Measurements from ENCODE around the gene WDR38.

WDR38 gene

DNA sequence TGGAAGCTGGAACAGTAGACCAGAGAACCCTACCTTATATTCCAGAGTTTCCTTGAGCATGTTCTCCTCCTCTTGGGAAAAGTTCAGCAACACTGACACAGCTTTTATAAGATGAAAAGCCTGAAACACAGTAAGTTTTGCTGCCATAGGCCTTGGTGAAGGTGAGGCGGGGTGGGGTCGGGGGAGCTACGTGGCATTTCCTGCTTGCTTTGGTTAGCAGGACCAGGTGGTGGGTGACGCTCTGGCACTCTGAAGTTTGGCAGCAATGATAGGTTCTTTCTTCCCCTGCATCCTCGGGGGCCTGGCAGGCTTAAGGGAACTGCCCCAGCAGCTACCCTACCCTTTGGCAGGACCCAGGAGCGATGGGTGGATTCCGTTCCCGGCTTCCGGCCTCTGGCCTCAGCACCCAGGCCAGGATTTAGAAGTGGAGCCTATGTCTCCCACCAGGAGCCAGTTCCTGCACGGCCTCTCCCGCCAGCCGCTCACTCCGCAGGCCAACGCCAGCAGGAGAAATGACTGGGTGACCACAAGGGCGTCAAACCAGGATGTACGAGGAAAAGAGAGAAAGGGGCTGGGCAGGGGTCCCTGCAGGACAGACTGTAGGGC lies 28.0 kb downstream of the WDR38 start:
- DNase-seq (ENCODE audit: low read depth, low spot score): no peak

DNA sequence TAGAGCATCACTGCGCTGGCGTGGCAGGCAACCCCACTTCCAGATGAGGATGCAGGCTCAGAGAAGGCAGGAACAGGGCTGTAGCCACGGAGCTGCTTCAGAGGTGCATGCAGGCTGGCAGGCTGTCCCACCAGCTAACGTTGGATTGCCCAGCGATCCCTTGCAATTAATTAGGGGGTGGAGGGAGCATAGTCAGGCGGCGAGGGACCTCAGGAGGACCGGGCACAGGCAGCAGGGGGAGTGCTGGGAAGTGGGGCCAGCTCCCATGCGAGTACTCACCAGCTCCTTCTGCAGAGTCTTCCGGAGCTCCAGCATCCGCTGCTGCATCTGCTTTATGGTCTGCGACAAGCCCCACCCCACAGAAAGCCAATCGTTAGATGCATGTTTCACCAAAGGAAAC lies 29.0 kb downstream of the WDR38 start:
- DNase-seq (ENCODE audit: low read depth, low spot score): no peak

DNA sequence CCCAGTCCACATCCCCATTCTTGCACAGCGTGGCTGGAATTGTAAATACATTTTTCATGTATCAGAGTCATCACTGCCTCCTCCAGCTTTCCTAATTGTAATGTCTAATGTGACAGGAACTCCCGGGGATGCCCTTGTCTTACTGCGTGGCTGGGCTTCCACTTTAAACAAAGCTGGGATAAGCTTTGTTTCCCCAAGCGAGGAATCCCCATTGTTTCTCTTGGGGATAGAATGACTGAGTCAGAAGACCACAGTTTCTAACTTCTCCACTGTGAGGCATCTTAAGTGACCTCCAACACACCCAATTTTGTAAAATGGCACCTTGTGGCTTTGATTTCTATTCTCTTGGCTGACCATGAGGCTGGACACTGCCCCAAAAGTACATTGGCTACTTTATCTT lies 31.1 kb downstream of the WDR38 start:
- DNase-seq (ENCODE audit: low read depth, low spot score): no peak

DNA sequence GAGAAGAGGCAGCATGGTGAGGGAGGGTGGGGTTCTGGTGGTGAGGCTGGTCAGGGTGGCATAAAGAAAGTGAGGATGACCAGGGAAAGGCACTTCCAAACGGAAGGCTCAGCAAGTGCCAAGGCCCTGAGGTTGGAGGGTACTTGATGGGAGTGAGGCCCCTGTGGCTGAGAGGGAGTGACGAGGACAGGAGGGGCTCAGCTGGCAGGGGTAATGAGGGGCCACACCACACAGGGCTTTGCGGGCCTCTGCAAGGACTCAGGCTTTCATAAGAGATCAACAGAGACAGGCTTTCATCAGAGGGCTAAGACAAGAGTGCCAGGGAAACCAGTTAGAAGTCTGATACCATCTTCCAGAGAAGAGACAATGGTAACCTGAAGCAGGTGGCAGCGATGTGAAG lies 32.3 kb downstream of the WDR38 start:
- DNase-seq (ENCODE audit: low read depth, low spot score): no peak

DNA sequence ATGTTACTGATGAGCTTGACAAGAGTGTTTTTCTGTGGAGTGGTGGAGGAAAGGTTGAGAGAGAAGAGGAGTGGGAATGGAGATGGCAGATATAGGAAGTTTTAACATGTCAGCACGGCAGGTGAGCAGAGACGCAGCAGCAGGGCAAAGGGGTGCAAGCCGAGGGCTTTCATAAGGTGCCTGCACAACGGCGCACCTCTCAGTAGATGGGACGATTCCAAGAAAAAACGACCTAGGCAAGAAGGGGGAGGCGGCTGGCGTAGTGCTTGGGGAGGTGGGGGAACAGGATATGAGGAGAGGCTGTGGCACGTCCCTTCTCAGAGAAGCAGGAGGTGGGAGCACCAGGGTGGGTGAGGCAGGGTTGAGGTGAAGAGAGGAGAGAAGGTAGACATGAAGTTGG lies 33.2 kb downstream of the WDR38 start:
- DNase-seq (ENCODE audit: low read depth, low spot score): no peak

DNA sequence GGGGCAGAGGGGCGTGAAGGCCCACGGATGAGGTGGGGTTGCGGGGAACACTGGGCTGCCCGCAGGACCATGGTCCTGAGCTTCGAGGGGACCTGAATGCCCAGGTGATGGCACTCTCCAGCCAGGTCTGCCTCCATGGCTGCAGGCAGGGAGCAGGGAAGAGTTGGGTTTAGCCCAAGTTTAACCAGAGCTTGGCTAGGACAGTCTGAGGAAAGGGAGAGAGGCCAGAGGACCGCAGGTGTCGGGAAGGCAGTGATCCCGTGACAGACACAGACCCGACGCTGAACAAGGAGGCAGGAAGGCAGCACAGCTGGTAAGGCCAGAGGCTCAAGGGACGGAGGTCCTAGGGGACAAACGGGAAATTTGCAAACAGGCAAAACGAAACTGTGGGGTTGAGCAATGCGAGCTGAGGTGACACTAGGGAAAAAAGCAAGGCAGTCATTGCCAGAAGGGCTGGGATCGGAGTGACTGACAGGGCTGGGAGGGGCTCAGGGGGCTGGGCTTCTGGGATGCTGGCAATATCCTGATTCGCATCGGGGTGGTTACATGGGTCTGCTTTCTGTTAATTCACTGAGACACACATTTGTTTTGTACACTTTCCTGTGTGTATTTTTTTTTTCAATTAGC lies 33.7 kb downstream of the WDR38 start:
- no peak for DNase-seq (ENCODE audit: low read depth, low spot score)

DNA sequence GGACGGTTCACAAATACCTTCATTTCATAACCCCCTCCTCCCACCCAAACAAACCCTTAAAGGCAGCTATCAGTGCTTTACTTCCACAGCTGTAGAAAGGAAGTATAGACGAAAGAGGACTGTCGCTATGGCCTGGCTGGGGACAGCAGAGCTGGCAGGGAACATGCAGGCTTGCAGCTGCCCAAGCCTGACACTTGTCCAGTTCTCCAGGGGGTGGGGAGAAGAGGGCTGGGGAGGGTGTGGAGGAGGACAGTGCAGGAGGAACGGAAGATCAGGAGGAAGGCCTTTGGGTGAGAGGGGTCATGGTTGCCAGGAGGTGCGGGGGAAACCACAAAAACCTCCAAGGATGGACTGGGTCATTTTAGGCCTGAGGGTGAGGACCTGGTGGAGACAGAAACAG lies 34.6 kb downstream of the WDR38 start:
- DNase-seq (ENCODE audit: low read depth, low spot score): no peak

DNA sequence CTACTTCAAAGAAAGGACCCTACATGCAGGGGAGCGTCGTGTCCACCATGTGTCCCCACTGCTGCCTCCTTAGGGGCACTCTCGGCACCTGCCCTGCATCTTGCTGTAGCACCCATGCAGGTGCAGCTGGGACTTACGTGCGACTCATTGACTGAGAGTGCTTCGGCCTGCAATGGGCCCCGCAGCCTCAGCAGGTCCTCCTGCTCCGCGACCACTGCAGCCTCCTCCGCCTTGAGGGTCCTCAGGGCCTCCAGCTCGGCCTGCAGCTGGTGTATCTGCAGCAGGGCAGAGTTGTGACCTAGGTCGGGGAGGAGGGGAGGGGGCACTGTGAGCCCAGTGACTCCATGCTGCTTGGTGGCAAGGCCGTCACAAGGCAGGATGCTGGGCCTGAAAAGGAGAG lies 35.7 kb downstream of the WDR38 start:
- no peak for DNase-seq (ENCODE audit: low read depth, low spot score)

DNA sequence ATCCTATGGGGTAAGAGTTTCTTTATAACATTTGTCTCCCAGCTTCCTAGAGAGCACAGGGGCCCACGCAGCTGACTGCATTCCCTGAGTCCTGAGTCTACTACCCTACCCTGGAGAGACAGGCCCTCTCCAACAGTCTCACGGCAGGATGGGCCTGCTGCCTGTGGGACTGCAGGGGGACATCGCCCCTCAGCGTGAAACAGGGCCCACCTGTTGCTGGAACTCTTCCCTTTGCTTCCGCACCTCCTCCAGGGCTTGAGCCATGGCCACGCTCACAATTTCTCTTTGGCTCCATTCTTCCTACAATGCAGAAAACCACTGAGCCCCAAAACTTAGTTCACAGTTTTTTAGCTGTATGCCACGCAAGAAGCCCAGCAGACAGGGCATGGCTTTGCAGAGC lies 36.9 kb downstream of the WDR38 start:
- no peak for DNase-seq (ENCODE audit: low read depth, low spot score)

DNA sequence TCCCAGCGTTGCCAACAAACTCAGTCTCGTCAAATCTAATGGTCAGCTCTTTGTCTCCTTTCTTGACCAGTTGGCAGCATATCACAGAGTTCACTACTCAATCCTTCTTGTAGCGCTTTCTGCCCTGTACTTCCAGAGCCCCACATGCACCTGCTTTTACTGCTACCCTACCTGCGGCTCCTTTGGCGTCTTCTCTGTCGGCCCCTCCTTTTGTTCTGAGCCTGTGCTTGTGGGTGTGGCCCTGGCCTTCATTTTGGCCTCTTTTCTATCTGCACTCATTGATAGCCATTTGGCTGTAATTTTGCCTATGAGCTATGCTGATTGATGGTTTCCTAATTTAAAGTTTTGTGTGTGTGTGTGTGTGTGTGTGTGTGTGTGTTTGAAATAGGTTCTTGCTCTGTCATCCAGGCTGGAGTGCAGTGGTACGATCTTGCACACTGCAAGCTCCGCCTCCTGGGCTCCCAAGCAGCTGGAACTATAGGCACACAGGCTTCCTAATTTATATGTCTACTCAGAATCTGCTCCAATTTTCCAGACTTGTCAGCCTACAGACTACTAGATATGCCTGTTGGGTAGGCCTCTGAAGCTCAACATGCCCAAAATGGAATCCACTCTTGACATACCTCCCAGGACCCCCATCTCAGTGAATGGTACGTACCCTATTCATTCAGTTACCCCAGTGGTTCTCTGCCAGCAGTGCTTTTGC lies 40.9 kb downstream of the WDR38 start:
- no peak for DNase-seq (ENCODE audit: low read depth, low spot score)

DNA sequence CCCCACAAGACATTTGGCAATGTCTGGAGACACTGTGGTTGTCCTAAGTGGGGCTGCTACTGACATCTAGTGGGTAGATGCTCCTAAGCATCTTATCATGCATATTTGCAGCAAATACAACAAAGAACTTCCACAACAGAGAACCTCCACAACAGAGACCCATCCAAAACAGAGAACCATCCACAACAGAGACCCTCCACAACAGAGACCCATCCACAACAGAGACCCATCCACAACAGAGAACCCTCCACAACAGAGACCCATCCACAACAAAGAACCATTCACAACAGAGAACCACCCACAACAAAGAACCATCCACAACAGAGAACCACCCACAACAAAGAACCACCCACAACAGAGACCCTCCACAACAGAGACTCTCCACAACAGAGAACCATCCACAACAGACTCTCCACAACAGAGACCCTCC lies 41.5 kb downstream of the WDR38 start:
- DNase-seq (ENCODE audit: low read depth, low spot score): peak; percentile 51

DNA sequence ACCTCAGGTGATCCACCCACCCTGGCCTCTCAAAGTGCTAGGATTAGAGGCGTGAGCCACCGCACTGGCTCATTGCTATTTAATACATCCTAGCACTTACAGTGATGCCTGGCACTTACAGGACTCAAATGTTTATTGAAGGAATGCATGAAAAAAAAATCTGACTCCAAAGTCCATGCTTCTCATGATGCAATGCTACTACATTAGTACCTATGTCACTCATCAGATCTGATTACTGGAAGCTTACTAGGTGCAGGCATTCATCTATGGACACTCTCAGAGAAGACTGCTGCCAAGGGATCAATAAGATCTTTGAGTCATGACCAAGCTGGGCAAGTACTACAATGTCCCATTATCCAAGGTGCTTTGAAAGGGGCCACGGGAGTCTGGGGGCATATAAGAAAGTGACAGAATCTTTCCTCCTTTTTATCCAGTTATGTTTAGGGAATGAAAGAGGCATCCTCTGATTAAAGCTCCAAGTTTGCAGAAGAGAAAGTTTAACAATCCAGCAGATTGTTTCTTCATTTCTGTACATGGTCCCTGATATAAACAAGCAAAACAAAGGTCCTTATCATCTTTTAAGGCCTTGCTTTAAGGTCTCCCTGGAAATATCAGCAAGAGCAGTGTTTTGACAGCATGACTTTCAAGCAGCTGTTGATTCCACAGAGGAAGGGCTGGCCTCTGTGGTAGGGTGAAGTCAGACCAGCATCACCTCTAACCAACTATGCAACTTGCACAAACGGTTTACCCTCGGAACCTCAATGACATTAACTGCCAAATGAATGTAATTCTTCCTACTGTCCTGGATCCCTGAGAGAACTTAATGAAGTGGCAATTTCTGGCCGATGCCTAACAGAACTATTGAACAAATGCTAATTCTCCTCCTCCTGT lies 44.6 kb downstream of the WDR38 start:
- no peak for DNase-seq (ENCODE audit: low read depth, low spot score)

DNA sequence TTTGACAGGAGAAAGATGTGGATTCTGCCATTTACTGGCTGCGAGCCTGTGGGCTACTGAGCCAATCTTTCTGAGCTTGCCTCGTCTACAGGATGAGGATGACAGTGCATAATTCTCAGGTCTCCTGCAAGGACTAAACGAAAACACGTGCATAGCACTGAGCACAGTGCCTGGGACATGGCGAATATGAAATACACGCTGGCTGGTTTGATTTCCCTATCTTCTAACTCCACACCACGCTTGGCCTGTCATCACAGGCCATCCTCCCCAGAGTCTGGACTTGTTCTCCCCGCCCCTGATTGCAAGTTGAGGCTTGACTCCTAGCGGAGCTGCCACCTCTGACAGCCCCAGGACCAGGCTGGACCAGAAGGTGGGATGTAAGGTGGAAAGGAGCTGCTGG lies 46.6 kb downstream of the WDR38 start:
- DNase-seq (ENCODE audit: low read depth, low spot score): no peak

DNA sequence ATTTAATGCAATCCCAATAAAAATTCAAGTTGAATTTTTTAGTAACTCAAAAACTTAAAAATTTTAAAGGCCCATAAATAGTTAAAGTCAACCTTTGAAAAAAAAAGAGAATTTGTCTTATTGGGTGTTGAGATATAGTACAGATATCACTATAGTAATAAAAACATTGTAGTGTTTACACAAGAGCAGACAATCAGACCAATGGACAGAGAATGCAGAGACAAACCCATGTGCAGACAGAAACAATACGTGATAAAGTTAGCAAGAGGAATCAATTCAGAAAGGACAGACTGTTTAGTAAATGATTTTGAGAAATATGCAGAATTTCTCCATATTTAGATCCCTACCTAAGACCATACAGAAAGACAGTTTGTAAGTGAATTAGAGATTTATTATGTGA lies 53.7 kb downstream of the WDR38 start:
- no peak for DNase-seq (ENCODE audit: low read depth, low spot score)

All from ELF-1 (cell line).